K562 treated with DMSO at 1 percent for 48 hours (cell line): ENCODE data around the gene WDR43. TPM values are rescaled to one million over a fixed set of nuclear protein-coding genes. Genes with fewer than 3 reads are reported as not detected.

ENCODE experiments used
- total RNA-seq: library from RNA; unstranded; fragments of 300-600 nt; gene quantifications from 2 replicates; pipeline ENCODE4 v1.2.3, GENCODE V29; 2022; ENCODE audit warnings: low replicate concordance; ENCODE audit errors: extremely low read depth

WDR43 gene, protein sequence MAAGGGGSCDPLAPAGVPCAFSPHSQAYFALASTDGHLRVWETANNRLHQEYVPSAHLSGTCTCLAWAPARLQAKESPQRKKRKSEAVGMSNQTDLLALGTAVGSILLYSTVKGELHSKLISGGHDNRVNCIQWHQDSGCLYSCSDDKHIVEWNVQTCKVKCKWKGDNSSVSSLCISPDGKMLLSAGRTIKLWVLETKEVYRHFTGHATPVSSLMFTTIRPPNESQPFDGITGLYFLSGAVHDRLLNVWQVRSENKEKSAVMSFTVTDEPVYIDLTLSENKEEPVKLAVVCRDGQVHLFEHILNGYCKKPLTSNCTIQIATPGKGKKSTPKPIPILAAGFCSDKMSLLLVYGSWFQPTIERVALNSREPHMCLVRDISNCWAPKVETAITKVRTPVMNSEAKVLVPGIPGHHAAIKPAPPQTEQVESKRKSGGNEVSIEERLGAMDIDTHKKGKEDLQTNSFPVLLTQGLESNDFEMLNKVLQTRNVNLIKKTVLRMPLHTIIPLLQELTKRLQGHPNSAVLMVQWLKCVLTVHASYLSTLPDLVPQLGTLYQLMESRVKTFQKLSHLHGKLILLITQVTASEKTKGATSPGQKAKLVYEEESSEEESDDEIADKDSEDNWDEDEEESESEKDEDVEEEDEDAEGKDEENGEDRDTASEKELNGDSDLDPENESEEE
- total RNA-seq = not detected in 2 replicates

DNA sequence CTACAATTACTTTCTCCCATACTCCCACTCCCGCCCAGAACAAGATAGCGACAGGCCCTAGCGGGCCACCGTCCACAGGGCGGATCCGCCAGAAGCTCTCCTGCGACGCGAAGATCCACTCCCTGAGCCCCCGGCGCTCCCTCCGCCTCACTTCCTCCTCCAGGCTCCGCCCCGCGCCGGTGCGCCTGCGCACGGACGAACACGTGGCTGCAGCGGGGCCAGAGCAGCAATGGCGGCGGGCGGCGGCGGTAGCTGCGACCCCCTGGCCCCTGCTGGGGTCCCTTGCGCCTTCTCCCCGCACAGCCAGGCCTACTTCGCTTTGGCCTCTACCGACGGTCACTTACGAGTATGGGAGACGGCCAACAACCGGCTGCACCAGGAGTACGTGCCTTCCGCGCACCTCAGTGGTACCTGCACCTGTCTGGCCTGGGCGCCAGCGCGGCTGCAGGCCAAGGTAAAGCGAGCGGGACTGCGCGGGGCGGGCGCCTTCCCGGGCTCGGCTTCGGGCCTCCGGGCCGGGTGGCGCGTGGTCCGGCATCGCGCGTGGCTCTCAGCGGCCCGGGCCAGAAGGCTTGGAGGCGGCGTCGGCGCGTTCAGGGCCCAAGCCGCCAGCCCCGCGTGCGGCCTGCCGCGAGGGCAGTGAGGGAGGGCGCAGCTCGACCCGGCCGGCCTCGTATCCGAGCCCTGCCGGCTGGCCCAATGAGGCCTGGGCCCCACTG is at the start of gene WDR43:
WDR43 (plus strand) TSS at position 198 of the 719 bp plus-strand sequence; CDS start at position 230, 32 bp downstream.

DNA sequence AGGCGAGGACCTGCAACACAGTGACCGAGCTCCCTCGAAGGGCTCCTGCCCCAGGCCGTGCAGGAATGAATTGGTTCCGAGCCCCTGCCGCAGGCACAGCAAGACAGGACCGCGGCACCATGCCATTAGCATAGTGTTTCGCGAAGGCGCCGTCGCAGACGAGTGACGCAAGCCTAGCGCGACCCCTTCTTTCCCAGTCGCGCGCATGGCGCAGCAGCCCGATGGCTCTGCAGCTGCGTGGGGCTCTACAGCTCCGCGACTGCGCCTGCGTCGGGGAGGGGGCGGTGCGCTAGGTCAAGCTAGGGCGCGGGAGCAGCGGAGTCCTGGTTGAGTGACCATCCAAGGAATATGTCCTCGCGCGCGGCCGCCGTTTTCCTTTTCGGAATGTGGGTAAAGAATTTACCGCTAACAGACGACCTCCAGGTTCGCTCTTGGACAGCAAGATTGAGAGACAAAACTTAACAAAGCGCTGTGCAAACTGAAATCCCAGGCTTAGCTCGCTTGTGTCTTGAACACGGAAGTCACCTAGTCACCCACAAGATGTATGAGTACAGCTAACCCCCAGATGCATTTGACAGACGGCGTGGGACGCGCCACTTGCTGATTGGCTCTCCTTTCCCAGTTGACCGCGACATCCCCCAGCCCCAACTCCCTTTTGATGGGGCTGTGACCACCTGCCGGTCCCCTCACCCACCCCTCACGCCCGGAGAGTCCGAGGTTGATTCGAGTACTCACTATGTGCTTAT is 24.1 kb upstream of the WDR43 start, which contains the start of gene TRMT61B:
TRMT61B (minus strand) TSS at position 164 of the 746 bp plus-strand sequence; CDS start at position 132, 32 bp downstream.

DNA sequence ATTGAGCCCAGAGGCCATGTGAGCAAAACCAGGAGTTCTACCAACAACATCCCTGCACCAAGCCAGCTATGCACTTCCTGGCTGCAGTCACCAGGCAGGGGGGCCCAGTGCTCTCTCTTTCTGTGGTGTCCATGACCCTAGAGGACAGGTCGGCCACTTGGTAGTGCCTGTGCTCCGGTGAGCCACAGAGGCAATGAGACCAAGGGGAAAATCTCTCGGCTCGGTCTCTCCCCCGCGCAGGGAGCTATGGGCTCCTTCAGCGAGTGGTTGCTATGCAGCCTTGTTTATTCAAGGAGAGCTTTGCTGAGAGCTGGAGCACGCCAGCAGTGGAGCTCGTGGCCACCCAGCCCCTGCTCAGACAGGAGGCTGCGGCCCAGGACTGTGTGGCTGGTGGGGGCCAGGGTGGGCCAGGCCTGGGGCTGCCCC is 86.6 kb downstream of the WDR43 start, which contains the start of gene TOGARAM2:
TOGARAM2 (plus strand) TSS at position 283 of the 426 bp plus-strand sequence. CDS start 13,537 bp downstream, outside the sequence.

Other genes starting within 250 kb of the WDR43 start
- not detected in 2 replicates for gene PPP1CB, start 142.8 kb upstream of the WDR43 start, total RNA-seq
- gene SPDYA, start 83.8 kb upstream of the WDR43 start, total RNA-seq = not detected in 2 replicates
- gene TRMT61B, start 24.4 kb upstream of the WDR43 start, total RNA-seq = not detected in 2 replicates
- gene TOGARAM2, start 86.6 kb downstream of the WDR43 start, total RNA-seq = not detected in 2 replicates
- not detected in 2 replicates for gene PCARE, start 179.9 kb downstream of the WDR43 start, total RNA-seq
- gene CLIP4, start 220.7 kb downstream of the WDR43 start, total RNA-seq = not detected in 2 replicates